ENCODE data around the gene SMAD2. TPM values are rescaled to one million over a fixed set of nuclear protein-coding genes. Genes with fewer than 3 reads are reported as not detected.

The SMAD2 gene
- total RNA-seq, 1 experiment from 2014 or later: 167 TPM

DNA sequence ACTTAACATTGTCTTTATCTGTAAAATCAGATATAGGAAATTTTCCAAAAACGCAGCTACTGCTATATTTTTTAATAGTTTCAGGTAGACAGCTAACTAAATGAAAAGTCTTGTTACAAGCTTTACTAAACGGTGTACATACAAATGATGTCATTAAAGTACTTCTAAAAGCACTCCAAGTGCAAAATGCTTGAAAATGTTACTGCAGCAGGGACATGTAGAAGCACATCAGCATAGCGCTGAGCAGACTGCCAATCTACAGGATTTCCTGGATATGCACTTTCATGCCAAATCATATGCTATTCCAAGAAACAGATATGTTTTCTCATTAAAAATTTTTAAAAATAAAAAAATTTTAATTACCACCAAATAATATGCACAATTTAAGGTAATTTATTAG, 61.7 kb downstream of the SMAD2 start:
- intact Hi-C loops (cut with micrococcal nuclease): no loop called here
- Mint-ChIP-seq H3K4me3 (ENCODE audit: unreplicated experiment) (no peak overlapping the region), H3K27me3 (ENCODE audit: insufficient read depth, unreplicated experiment) (no peaks in the 10 kb centered on the region), H3K36me3 (ENCODE audit: insufficient read depth, unreplicated experiment) (peaks cover 55% of the 10 kb centered on the region), H3K27ac (ENCODE audit: low read depth, unreplicated experiment) (no peak overlapping the region), H3K9me3 (ENCODE audit: unreplicated experiment) (no peaks in the 10 kb centered on the region), H3K4me1 (ENCODE audit: insufficient read depth, unreplicated experiment) (peaks cover 4% of the 10 kb centered on the region)
- no peak for DNase-seq (ENCODE audit: unreplicated experiment)
- no TSS peak for BruUV-seq (replicated peaks)
- POLR2A ChIA-PET: no interaction called here
- TF ChIP-seq, protein P1, sequence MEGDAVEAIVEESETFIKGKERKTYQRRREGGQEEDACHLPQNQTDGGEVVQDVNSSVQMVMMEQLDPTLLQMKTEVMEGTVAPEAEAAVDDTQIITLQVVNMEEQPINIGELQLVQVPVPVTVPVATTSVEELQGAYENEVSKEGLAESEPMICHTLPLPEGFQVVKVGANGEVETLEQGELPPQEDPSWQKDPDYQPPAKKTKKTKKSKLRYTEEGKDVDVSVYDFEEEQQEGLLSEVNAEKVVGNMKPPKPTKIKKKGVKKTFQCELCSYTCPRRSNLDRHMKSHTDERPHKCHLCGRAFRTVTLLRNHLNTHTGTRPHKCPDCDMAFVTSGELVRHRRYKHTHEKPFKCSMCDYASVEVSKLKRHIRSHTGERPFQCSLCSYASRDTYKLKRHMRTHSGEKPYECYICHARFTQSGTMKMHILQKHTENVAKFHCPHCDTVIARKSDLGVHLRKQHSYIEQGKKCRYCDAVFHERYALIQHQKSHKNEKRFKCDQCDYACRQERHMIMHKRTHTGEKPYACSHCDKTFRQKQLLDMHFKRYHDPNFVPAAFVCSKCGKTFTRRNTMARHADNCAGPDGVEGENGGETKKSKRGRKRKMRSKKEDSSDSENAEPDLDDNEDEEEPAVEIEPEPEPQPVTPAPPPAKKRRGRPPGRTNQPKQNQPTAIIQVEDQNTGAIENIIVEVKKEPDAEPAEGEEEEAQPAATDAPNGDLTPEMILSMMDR (IDR thresholded peaks at IDR 0.05; ENCODE audit: unreplicated experiment): no peak
- CTCF ChIA-PET: no interaction called here

GRCh38 chr18:47865183-47865582, 65.3 kb downstream of the SMAD2 start:
- no peak overlapping the region for H3K27ac Mint-ChIP-seq (ENCODE audit: low read depth, unreplicated experiment)
- DNase-seq (ENCODE audit: unreplicated experiment): no peak
- POLR2A ChIA-PET: no interaction called here

DNA sequence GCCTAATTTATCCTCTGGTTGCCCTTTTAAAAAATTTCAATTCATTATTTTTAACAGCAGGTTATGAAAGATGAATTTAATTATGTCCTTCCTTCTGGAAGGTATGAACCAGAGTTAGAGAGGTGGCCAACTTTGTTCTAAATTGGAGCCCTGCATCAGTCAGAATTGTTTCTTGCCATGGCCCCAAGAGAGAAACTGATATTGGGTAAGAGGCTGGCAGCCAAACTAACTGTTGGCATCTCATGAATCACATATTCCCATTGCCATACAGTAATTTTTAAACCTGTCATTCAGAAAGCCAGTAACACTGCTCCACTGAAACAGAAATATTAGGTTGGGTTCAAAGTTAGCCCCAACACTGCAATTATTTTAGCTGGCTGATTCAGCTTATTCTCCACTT, 67.4 kb downstream of the SMAD2 start:
- Mint-ChIP-seq H3K36me3 (ENCODE audit: insufficient read depth, unreplicated experiment) (peaks cover 77% of the 10 kb centered on the region), H3K4me3 (ENCODE audit: unreplicated experiment) (no peak overlapping the region), H3K27ac (ENCODE audit: low read depth, unreplicated experiment) (no peak overlapping the region), H3K27me3 (ENCODE audit: insufficient read depth, unreplicated experiment) (no peaks in the 10 kb centered on the region), H3K9me3 (ENCODE audit: unreplicated experiment) (no peaks in the 10 kb centered on the region), H3K4me1 (ENCODE audit: insufficient read depth, unreplicated experiment) (no peaks in the 10 kb centered on the region)
- POLR2A ChIA-PET: no interaction called here
- BruUV-seq (replicated peaks): no TSS peak
- TF ChIP-seq, protein P1 (IDR thresholded peaks at IDR 0.05; ENCODE audit: unreplicated experiment): no peak
- intact Hi-C loops (cut with micrococcal nuclease): no loop called here
- CTCF ChIA-PET: interaction anchor here (0.7 to 1.3 kb wide), 2 partner anchors 159 to 584 kb away, joined by 3 to 4 read pairs; no protein-coding TSS in a partner anchor
- peak; percentile 21 for DNase-seq (ENCODE audit: unreplicated experiment)

More at GRCh38 chr18:47865183-47865582, 65.3 kb downstream of the SMAD2 start:
- intact Hi-C loops (cut with micrococcal nuclease): loop anchor here (1.0 kb wide), 1 partner anchor 157 kb away; no protein-coding TSS in a partner anchor
- TF ChIP-seq, protein P1 (IDR thresholded peaks at IDR 0.05; ENCODE audit: unreplicated experiment): no peak
- no peaks in the 10 kb centered on the region for H3K27me3 Mint-ChIP-seq (ENCODE audit: insufficient read depth, unreplicated experiment)
- no peaks in the 10 kb centered on the region for H3K4me1 Mint-ChIP-seq (ENCODE audit: insufficient read depth, unreplicated experiment)
- CTCF ChIA-PET: no interaction called here
- H3K4me3 Mint-ChIP-seq (ENCODE audit: unreplicated experiment): no peak overlapping the region
- BruUV-seq (replicated peaks): no TSS peak
- no peaks in the 10 kb centered on the region for H3K9me3 Mint-ChIP-seq (ENCODE audit: unreplicated experiment)
- peaks cover 72% of the 10 kb centered on the region for H3K36me3 Mint-ChIP-seq (ENCODE audit: insufficient read depth, unreplicated experiment)

GRCh38 chr18:47858607-47859006, 71.9 kb downstream of the SMAD2 start:
- H3K4me3 Mint-ChIP-seq (ENCODE audit: unreplicated experiment): no peak overlapping the region
- ChIA-PET CTCF (no interaction called here), POLR2A (no interaction called here)
- no peaks in the 10 kb centered on the region for H3K27me3 Mint-ChIP-seq (ENCODE audit: insufficient read depth, unreplicated experiment)
- intact Hi-C loops (cut with micrococcal nuclease): no loop called here
- BruUV-seq (replicated peaks): no TSS peak
- H3K9me3 Mint-ChIP-seq (ENCODE audit: unreplicated experiment): no peaks in the 10 kb centered on the region
- TF ChIP-seq, protein P1 (IDR thresholded peaks at IDR 0.05; ENCODE audit: unreplicated experiment): no peak
- H3K4me1 Mint-ChIP-seq (ENCODE audit: insufficient read depth, unreplicated experiment): peaks cover 6% of the 10 kb centered on the region
- no peak for DNase-seq (ENCODE audit: unreplicated experiment)
- H3K36me3 Mint-ChIP-seq (ENCODE audit: insufficient read depth, unreplicated experiment): peaks cover 75% of the 10 kb centered on the region
- no peak overlapping the region for H3K27ac Mint-ChIP-seq (ENCODE audit: low read depth, unreplicated experiment)
